GM12878 (cell line): Measurements from ENCODE around the gene EIF2S1.

Experiments used
- ATF3 ChIP-seq: IDR thresholded peaks from 2 replicates; pipeline ENCODE4 v1.6.1; 2011; ENCODE audit warnings: low read depth, mild to moderate bottlenecking, low read length, moderate library complexity, borderline replicate concordance; ENCODE audit errors: extremely low read depth
- CTCF ChIP-seq, 3 experiments: IDR thresholded peaks in 2 of 3; conservative IDR thresholded peaks in 1 of 3; 2 replicates each; pipeline ENCODE4 v1.5.1; 2011; ENCODE audit warnings: low read depth in 3 of 3, low read length in 3 of 3, mild to moderate bottlenecking in 3 of 3, control low read depth in 2 of 3, moderate library complexity in 2 of 3, inconsistent platforms in 1 of 3, mixed read lengths in 1 of 3; ENCODE audit not compliant: control insufficient read depth in 2 of 3, insufficient read depth in 1 of 3; ENCODE audit errors: extremely low read depth in 1 of 3
- EZH2 ChIP-seq: IDR thresholded peaks from 2 replicates; pipeline ENCODE4 v1.6.1; 2012; ENCODE audit warnings: low read depth, mild to moderate bottlenecking, control low read depth, inconsistent platforms, low read length, borderline replicate concordance; ENCODE audit not compliant: control insufficient read depth
- GABPA ChIP-seq: IDR thresholded peaks from 2 replicates; pipeline ENCODE4 v1.6.1; 2014; ENCODE audit warnings: antibody characterized with exemption, low read depth, mild to moderate bottlenecking, inconsistent platforms
- POLR2A ChIP-seq: IDR thresholded peaks from 2 replicates; pipeline ENCODE4 v1.6.1; 2011; ENCODE audit warnings: low read depth, mild to moderate bottlenecking, low read length

GRCh38 chr14:67424539-67424938, 64.4 kb downstream of the EIF2S1 start:
- TF ChIP-seq GABPA (no peak), CTCF (IDR thresholded peaks at IDR 0.05 in 2 of 3, conservative IDR thresholded peaks at IDR 0.05 in 1 of 3; ENCODE audit: control insufficient read depth in 2 of 3, extremely low read depth in 1 of 3, insufficient read depth in 1 of 3, low read depth in 3 of 3, low read length in 3 of 3) (no peak), POLR2A (no peak), ATF3 (no peak), EZH2 (no peak)
